Activated CD4-positive, alpha-beta T cell treated with anti-CD3 and anti-CD28 coated beads for 1 hour (primary cell): ENCODE results near the gene RGS9.
"Not testable (repeated sequence)": the region's sequence is repeated elsewhere in the genome, so short reads cannot be mapped to it uniquely, and the experiment has no call there.

Experiments
- DNase-seq: peaks from one replicate; pipeline ENCODE4 v3.0.0-alpha.2; 2020

Gene RGS9

DNA sequence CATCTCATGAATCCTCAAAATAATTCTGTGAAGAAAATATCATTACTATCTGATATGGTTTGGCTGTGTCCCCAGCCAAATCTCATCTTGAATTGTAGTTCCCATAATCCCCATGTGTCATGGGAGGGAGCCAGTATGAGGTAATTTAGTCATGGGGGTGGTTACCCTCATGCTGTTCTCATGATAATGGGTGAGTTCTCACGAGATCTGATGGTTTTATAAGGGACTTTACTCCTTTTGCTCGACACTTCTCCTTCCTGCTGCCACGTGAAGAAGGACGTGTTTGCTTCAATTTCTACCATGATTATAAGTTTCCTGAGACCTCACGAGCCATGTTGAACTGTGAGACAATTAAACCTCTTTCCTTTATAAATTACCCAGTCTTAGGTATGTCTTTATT, 20.7 kb upstream of the RGS9 start:
- DNase-seq, result not testable (repeated sequence)

DNA sequence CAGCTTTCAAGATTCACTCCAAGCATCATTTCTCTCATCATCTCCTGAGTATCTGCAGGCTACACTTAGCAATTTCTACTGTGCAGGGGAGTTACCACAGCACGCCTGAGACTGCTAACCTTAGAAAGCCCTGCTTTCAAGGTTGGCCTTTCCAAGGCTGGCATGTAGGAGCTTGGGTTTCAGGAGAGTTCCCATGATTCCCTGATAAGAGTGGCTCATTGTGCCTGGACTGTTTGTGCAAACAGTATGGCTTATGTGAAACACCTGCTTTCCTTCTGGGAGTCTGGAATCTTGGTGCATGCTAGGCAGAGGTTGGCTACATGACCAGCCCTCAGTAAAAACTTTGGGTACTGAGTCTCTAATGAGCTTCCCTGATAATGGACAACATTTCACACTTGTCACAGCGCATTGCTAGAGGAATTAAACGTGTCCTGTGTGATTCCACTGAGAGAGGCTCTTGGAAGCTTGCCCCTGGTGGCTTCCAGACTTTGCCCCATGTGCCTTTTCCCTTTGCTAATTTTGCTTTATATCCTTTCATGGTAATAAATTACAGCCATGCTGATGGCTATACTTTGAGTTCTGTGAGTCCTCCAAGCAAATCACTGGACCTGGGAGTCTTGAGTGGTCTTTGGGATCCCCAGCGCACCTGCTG, 19.7 kb upstream of the RGS9 start:
- DNase-seq, result no peak

DNA sequence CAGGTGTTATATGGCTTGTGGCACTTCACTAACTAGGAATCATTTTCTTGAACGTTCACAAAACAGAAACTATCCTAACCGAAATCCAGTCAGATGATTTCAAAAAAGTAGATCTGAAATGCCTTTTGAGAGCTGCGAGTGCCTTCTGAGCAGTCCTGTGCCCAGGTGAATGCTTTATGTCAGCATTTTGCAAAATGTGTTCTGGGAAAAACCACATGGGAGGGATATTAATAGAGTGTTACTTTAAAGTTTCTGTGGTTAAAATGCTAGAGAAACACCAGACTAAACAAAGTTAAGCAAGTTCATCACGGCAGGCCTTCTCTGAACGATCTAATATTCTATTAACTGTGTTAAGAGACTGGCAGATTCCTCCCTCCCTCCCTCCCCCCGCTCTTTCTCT, 15.8 kb upstream of the RGS9 start:
- no peak for DNase-seq

GRCh38 chr17:65121916-65122806, 15.0 kb upstream of the RGS9 start:
- DNase-seq, result no peak

- peak; percentile 67 for DNase-seq
Observed at GRCh38 chr17:65122836-65123756, 14.1 kb upstream of the RGS9 start.

- no peak for DNase-seq
Observed at GRCh38 chr17:65123757-65124675, 13.2 kb upstream of the RGS9 start.

GRCh38 chr17:65130832-65131231, 6.3 kb upstream of the RGS9 start:
- DNase-seq, result no peak

DNA sequence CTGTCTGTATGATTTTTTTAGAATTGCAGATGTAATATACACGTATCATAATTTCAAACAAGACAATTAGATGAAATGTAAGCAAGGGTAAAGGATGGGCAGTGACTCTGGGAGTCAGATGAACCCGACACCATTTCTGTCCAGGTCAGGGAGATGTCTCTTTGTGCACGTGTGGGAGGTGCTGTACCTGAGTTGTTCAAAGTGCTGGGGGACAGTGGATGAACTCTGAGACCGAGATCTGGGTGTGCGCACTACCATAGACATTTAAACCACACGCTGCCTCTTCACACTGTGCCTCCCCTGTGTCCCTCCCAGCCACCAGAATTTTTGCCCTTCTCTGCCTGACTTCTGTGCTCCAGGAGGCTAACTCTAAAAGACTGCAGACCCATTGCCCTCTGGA, 5.9 kb upstream of the RGS9 start:
- no peak for DNase-seq

GRCh38 chr17:65131946-65132345, 5.2 kb upstream of the RGS9 start:
- DNase-seq, result no peak

GRCh38 chr17:65134035-65134434, 3.1 kb upstream of the RGS9 start:
- DNase-seq, result no peak

DNA sequence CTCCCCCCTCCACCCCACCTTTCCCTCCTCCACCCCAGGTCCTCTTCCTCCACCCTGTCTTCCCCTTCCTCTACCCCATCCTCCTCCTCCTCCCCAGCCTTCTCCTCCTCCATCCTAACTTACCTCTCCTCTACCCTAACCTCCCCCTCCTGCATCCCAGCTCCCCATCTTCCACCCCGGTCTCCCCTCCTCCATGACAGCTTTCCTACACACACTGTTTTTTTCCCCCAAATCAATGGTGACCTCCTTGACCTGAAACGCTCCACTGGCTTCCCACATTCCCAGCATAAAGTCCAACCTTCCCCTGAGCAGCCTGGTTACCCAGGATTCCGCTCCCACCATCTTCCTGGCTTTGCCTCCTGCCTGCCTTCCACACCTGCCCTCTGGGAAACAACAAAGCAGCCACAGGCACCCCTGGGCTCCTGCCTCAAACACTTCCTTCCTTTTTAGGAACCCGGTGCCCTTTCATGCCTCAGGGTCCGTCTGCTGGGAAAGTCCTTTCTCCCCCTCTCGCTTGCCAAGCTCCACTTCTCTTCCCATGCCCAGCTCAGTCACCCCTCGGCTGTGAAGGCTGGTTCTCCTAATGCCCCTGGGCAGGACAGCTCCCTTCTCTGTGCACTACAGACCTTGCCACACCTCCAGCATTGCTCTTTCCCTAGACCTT, 2.1 kb downstream of the RGS9 start:
- no peak for DNase-seq

GRCh38 chr17:65142247-65142646, 5.1 kb downstream of the RGS9 start:
- no peak for DNase-seq

DNA sequence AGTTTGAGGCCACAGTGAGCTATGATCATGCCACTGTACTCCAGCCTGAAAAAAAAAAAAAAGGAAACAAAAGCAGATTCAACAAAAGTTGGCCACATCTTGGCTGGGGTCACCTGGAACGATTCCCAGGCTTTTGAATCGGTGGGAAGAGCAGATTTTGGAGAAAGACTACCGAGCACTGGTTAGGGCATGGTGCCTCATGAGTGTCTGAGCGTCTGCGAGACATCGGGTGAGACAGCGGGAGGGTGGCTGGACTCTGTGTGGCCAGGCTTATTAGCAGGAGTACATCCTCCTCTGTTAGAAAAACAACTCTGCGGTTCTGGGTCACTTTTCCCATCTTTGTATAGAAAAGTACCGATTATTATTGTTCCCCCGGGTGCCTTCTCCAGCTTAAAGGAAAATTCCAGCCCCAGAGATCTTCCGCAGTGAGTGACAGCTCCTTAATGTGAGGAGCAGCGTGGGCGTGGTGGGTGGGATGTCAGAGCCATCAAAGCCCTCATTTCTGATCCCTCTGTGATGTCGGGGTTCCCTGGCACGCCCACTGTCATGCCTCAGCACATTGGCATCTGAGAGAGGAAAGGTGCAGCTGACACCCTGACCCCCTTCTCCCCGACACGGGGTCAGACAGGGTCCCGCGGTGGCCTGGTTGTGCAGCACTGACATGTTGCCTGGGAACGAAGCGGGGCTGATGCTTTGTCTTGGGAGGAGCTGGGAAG, 6.9 kb downstream of the RGS9 start:
- DNase-seq, result no peak

DNA sequence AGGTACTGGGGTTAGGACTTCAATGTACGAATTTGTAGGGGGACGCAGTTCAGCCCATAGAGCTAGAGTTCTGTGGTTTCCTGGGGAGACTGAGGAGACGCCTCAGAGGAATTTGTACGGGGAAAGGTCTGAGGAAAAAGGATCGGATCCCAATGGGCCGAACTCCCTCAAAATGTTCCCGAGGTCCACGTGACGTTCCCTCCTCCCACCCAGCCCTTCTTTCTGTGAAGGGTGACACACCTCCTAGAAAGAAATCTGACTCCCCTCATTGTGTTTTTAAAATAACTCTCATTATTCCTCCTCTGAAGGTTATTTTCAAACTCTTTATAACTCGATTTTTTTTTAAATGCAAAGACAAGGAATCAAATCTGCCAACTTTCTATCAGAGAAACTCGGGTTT, 8.6 kb downstream of the RGS9 start:
- DNase-seq, result no peak

GRCh38 chr17:65147955-65148354, 10.8 kb downstream of the RGS9 start:
- no peak for DNase-seq

- no peak for DNase-seq
Observed at GRCh38 chr17:65154770-65155589, 17.8 kb downstream of the RGS9 start.

- DNase-seq, result no peak
Observed at GRCh38 chr17:65155622-65156021, 18.5 kb downstream of the RGS9 start.

DNA sequence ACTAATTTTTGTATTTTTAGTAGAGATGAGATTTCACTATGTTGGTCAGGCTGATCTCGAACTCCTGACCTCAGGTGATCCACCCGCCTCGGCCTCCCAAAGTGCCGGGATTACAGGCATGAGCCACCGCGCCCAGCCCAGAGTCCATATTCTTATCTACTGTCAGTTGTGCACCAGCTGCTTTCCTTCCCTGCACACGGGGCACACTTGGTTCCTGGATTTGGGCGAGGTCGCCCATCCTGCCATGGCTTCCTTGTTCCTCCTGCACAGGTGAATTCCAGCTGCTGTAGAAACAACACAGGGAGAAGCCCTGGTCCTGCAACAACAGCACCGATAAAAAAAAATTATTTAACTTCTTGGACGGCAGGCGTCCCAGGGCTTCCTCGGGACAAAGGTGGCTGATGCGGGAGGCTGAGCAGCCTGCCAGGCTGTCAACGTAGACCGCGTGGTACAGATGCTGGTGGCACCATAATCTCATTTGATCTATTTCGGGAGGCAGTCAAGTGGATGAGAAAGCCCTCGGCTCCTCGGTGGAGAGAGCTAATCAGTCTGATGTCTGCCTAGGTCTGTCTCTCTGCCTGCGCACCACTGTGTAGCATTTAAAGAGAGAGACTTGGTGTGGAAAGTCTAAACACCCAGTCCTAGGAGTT, 19.1 kb downstream of the RGS9 start:
- no peak for DNase-seq

DNA sequence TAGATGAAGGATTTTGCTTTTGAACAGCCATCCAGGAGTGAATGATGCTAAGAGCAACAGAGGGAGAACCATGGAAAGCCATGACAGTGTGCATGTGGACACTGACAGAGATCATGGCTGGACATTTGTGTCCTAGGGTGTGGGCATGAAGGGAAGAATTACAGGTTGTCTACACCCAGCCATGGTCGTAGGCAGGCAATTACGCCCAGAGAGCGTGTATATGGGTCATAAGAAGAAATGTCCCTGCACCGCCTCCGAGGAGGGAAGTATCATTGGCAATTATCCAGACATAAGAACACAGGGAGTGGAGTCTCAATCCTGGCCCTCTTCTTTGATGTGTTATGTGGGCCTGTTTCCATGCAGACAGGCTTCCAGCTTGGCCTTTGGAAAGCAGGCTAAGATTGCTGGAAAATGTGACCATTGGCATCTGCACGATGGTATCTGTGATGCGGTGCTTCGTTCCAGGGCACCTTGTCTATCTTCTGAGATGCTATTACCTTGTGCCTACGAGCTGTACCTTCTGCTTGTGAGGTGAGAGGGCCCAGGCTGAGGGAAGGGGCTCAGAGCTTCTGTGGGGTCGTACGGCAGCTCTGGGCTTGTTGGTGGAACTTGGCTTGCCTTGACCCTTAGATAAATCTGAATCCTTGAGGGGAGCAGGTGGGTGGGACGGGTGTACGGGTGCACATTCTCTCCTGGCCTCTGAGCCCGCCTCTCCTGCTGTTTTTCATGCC, 19.8 kb downstream of the RGS9 start:
- no peak for DNase-seq
